SJSA1 (cell line): ENCODE measurements around the gene CELF6. TPM values are rescaled to one million over a fixed set of nuclear protein-coding genes. Genes with fewer than 3 reads are reported as not detected.

Source experiments
- DNase-seq, 2 experiments: peaks; one replicate each; pipeline ENCODE4 v3.0.0-alpha.2; 2015 to 2020; ENCODE audit warnings: low spot score in 2 of 2, low read depth in 1 of 2
- H3K27ac ChIP-seq: fragments of 250-450 bp; sonication (Bioruptor Pico); 2 replicates; pipeline ENCODE4 v1.5.1; 2020; ENCODE audit warnings: mild to moderate bottlenecking, moderate library complexity
- H3K27me3 ChIP-seq: fragments of 250-450 bp; sonication (Bioruptor Pico); replicated peaks from 2 replicates; pipeline ENCODE4 v1.5.1; 2020; ENCODE audit warnings: mild to moderate bottlenecking, moderate library complexity
- H3K36me3 ChIP-seq: fragments of 250-450 bp; sonication (Bioruptor Pico); 2 replicates; pipeline ENCODE4 v1.5.1; 2020; ENCODE audit warnings: mild to moderate bottlenecking
- H3K4me1 ChIP-seq: fragments of 250-450 bp; sonication (Bioruptor Pico); replicated peaks from 2 replicates; pipeline ENCODE4 v1.6.1; 2021; ENCODE audit warnings: mild to moderate bottlenecking
- H3K4me3 ChIP-seq: fragments of 250-450 bp; sonication (Bioruptor Pico); 2 replicates; pipeline ENCODE4 v1.5.1; 2020; ENCODE audit warnings: mild to moderate bottlenecking
- H3K9me3 ChIP-seq: fragments of 250-450 bp; sonication (Bioruptor Pico); replicated peaks from 2 replicates; pipeline ENCODE4 v1.5.1; 2020; ENCODE audit warnings: mild to moderate bottlenecking
- total RNA-seq: library from RNA; depleted of rRNA; stranded (reverse); fragments of >200 nt; shearing (Covaris generic); gene quantifications from 2 replicates; pipeline ENCODE4 v1.2.3, GENCODE V29; 2014

The CELF6 gene
- total RNA-seq, 1 experiment from 2014 or later = 0.08 TPM

DNA sequence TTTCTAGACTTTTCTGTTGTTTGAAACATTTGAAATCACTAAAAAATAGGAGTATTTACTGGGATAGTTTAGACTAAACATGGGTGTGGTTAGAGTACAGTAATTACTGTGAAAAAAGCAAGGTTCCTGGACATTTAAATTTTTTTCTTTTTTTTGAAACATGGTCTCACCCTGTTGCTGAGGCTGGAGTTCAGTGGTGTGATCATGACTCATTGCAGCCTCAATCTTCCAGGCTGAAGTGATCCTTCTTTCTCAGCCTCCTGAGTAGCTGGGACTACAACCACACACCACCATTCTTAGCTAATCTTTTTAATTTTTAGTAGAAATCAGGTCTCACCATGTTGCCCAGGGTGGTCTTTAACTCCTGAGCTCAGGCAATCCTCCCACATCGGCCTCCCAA, 20.4 kb upstream of the CELF6 start:
- Histone ChIP-seq H3K9me3 (no peaks in the 10 kb centered on the region), H3K27ac (peak overlapping the region; percentile 18; the same call in 1 of the 2 replicates), H3K4me1 (peaks cover 14% of the 10 kb centered on the region), H3K4me3 (no peak overlapping the region), H3K27me3 (no peaks in the 10 kb centered on the region), H3K36me3 (peaks cover 11% of the 10 kb centered on the region)
- no peak for DNase-seq

DNA sequence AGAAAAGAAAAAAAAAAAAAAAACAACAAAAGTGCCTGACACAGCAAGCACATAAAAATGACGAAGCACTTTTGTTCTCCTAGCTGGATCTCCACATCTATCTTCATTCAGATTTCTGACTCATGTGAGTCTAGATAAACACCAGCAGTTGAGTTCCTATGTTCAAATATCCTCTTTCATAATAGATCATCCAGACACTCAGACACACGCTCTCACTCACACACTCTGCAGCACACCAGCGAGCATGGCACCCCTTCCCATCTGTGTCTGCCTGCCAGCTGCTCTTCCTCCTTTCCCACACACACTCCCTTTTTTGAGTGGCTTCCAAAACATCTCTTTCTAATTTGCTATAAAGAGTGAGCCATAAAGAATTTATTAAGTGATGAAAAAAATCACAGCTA, 19.8 kb upstream of the CELF6 start:
- Histone ChIP-seq H3K36me3 (peaks cover 5% of the 10 kb centered on the region; the same call in 1 of the 2 replicates), H3K4me3 (no peak overlapping the region), H3K27ac (peak overlapping the region; percentile 18; the same call in 1 of the 2 replicates), H3K9me3 (no peaks in the 10 kb centered on the region), H3K4me1 (peaks cover 14% of the 10 kb centered on the region), H3K27me3 (no peaks in the 10 kb centered on the region)
- DNase-seq = peak in 1 of 2 experiments; percentile 66

DNA sequence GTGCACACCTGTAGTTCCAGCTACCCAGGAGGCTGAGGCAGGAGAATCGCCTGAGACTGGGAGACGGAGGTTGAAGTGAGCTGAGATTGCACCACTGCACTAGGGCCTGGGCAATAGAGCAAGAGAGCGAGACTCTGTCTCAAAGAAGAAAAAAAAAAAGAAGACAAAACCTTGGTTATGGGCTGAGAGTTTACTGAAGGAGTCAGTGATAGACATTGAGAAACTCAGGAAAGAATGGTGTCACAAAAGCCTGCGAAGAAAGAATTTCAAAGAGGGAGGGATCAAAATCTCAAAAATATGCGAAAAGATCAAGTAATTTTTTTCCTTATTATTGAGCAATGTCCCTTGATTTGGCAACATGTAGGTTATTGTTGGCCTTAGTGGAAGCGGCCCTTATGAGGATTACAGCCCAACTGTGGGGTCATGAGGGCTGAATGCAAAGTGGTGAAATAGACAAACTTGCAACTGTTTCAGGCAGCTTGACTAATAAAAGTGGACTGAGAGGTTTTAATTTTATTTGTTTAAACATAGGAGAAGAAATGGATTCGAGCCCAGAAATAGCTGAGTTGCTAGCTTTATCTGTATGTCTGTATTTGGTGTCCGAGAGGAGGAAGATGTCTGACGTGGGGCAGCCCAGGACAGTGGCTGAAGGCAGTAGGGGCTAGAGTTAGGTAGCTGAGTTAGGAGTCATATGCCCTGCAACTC, 18.8 kb upstream of the CELF6 start:
- H3K4me1 ChIP-seq = peaks cover 14% of the 10 kb centered on the region
- no peak overlapping the region for H3K27ac ChIP-seq
- no peak overlapping the region for H3K4me3 ChIP-seq
- H3K36me3 ChIP-seq = no peaks in the 10 kb centered on the region
- DNase-seq = no peak
- H3K9me3 ChIP-seq = no peaks in the 10 kb centered on the region
- H3K27me3 ChIP-seq = no peaks in the 10 kb centered on the region

GRCh38 chr15:72338148-72338547, 18.2 kb upstream of the CELF6 start:
- no peaks in the 10 kb centered on the region for H3K36me3 ChIP-seq
- no peak overlapping the region for H3K27ac ChIP-seq
- DNase-seq = no peak
- peaks cover 14% of the 10 kb centered on the region for H3K4me1 ChIP-seq
- H3K9me3 ChIP-seq = no peaks in the 10 kb centered on the region
- H3K4me3 ChIP-seq = no peak overlapping the region
- H3K27me3 ChIP-seq = no peaks in the 10 kb centered on the region

- Histone ChIP-seq H3K36me3 (no peaks in the 10 kb centered on the region), H3K27ac (no peak overlapping the region), H3K4me1 (peaks cover 9% of the 10 kb centered on the region), H3K4me3 (no peak overlapping the region), H3K27me3 (no peaks in the 10 kb centered on the region), H3K9me3 (no peaks in the 10 kb centered on the region)
- DNase-seq = no peak
Measured at GRCh38 chr15:72334842-72335241, 14.9 kb upstream of the CELF6 start.

DNA sequence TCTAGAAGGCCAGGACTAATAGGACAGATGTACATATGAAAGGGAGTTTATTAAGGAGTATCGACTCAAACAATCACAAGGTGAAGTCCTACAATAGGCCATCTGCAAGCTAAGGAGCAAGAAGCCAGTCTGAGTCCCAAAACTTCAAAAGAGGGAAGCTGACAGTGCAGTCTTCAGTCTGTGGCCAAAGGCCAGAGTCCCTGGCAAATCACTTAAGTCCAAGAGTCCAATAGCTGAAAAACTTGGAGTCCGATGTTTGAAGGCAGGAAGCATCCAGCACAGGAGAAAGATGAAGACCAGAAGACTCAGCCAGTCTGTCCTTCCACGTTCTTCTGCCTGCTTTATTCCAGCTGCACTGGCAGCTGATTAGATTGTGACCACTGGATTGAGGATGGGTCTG, 11.1 kb upstream of the CELF6 start:
- no peaks in the 10 kb centered on the region for H3K4me1 ChIP-seq
- no peak for DNase-seq
- H3K9me3 ChIP-seq = no peaks in the 10 kb centered on the region
- no peak overlapping the region for H3K27ac ChIP-seq
- H3K36me3 ChIP-seq = no peaks in the 10 kb centered on the region; the same call in 1 of the 2 replicates
- H3K27me3 ChIP-seq = no peaks in the 10 kb centered on the region
- H3K4me3 ChIP-seq = no peak overlapping the region

- H3K4me1 ChIP-seq = peaks cover 11% of the 10 kb centered on the region
- no peak overlapping the region for H3K27ac ChIP-seq
- H3K36me3 ChIP-seq = no peaks in the 10 kb centered on the region; the same call in 1 of the 2 replicates
- DNase-seq = no peak
- H3K9me3 ChIP-seq = peaks cover 3% of the 10 kb centered on the region; the same call in 1 of the 2 replicates
- H3K27me3 ChIP-seq = no peaks in the 10 kb centered on the region; the same call in 1 of the 2 replicates
- H3K4me3 ChIP-seq = no peak overlapping the region
Measured at GRCh38 chr15:72323752-72324151, 3.8 kb upstream of the CELF6 start.

DNA sequence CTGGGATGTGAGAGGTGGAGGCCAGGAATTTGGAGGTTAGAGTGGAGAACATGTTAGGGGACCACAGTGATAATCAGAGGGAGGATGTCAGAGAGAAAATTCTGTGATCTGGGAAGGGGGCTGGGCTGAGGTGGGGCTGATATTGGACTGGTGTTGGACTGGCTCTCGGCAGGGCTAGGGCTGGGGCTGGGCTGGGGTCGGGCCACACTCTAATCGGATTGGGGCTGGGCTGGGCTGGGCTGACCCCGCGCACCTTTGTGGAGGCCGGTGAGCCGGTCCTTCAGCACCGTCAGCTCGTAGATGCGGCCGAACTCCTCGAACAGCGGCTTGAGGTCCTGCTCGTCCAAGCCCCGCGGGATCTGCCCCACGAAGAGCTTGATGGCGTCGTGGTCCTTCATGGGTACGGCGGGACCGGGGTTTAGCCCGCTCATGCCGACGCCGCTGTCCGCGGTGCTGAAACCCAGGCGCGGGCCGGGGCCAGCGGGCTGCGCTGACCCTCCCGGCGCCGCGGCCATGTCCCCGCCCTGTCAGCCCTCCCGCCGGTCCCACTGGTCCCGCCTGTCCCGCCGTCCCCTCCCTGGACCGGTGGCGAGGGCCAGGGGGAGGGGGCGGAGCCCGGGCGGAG, 485 bp downstream of the CELF6 start:
- no peaks in the 10 kb centered on the region for H3K36me3 ChIP-seq
- peak overlapping the region; percentile 36 for H3K4me3 ChIP-seq
- peaks cover 11% of the 10 kb centered on the region for H3K4me1 ChIP-seq
- H3K9me3 ChIP-seq = peaks cover 3% of the 10 kb centered on the region; the same call in 1 of the 2 replicates
- no peak overlapping the region for H3K27ac ChIP-seq
- peak; percentile 18 to 67 for DNase-seq
- no peaks in the 10 kb centered on the region; the same call in 1 of the 2 replicates for H3K27me3 ChIP-seq

DNA sequence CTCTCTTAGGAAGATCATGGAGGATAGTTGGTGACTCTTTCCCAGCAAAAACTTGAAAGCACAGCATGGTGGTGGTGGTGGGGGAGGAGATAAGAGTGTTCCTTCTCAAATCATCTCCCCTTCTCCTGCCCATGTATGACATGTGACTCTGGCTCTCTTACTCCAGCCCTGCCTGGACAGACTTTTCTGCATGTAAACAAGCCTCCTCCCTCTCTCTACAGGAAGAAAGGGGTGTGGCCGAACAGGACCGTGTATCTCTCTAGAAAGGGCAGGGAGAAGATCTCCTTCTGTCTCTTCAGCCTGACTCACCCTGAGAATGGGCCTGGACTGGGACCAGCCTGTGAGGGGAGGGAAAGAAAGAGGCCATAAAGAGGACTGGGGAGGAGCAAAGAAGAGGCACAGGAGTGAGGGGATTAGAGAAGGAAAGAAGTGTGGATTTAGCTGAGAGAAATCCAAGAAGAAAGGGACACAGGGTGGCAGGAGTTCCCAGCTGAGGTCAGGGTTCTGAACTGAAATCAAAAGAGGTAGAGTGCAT, 1.5 kb downstream of the CELF6 start:
- peaks cover 11% of the 10 kb centered on the region for H3K4me1 ChIP-seq

GRCh38 chr15:72315706-72316370, 4.1 kb downstream of the CELF6 start:
- Histone ChIP-seq H3K4me3 (no peak overlapping the region), H3K4me1 (peaks cover 11% of the 10 kb centered on the region), H3K27ac (no peak overlapping the region), H3K27me3 (no peaks in the 10 kb centered on the region; the same call in 1 of the 2 replicates), H3K36me3 (no peaks in the 10 kb centered on the region), H3K9me3 (peaks cover 3% of the 10 kb centered on the region; the same call in 1 of the 2 replicates)
- DNase-seq = no peak

More for the DNA sequence above, 1.5 kb downstream of the CELF6 start:
- Histone ChIP-seq H3K4me3 (no peak overlapping the region), H3K36me3 (no peaks in the 10 kb centered on the region), H3K9me3 (peaks cover 3% of the 10 kb centered on the region; the same call in 1 of the 2 replicates), H3K27me3 (no peaks in the 10 kb centered on the region; the same call in 1 of the 2 replicates), H3K27ac (no peak overlapping the region)
- DNase-seq = no peak

- Histone ChIP-seq H3K4me1 (no peaks in the 10 kb centered on the region), H3K27ac (no peak overlapping the region)
Measured at GRCh38 chr15:72313881-72314280, 6.1 kb downstream of the CELF6 start.

DNA sequence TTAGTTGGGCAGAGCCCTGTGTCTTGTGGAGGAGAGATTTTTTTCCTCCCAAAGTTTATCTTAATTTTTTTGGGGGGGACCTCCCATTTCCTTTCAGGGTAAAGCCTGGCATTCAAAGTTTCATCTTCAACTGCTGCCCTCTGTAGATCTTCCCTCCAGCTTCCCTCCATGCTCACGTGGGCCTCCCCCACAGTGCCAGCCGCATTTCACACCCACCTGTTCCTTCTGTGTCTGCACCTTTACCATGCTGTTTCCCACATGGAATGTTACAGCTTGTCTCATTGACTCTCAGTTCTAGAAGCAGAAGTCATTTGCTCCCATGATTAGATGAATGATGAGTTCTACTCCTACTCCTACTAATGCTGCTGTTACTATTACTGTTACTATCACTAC, 6.5 kb downstream of the CELF6 start:
- DNase-seq = no peak
- Histone ChIP-seq H3K4me3 (no peak overlapping the region), H3K4me1 (no peaks in the 10 kb centered on the region), H3K9me3 (no peaks in the 10 kb centered on the region), H3K27me3 (no peaks in the 10 kb centered on the region), H3K36me3 (no peaks in the 10 kb centered on the region), H3K27ac (no peak overlapping the region)

More at GRCh38 chr15:72313881-72314280, 6.1 kb downstream of the CELF6 start:
- no peaks in the 10 kb centered on the region for H3K9me3 ChIP-seq
- H3K4me3 ChIP-seq = no peak overlapping the region
- H3K36me3 ChIP-seq = no peaks in the 10 kb centered on the region
- H3K27me3 ChIP-seq = no peaks in the 10 kb centered on the region
- DNase-seq = no peak

DNA sequence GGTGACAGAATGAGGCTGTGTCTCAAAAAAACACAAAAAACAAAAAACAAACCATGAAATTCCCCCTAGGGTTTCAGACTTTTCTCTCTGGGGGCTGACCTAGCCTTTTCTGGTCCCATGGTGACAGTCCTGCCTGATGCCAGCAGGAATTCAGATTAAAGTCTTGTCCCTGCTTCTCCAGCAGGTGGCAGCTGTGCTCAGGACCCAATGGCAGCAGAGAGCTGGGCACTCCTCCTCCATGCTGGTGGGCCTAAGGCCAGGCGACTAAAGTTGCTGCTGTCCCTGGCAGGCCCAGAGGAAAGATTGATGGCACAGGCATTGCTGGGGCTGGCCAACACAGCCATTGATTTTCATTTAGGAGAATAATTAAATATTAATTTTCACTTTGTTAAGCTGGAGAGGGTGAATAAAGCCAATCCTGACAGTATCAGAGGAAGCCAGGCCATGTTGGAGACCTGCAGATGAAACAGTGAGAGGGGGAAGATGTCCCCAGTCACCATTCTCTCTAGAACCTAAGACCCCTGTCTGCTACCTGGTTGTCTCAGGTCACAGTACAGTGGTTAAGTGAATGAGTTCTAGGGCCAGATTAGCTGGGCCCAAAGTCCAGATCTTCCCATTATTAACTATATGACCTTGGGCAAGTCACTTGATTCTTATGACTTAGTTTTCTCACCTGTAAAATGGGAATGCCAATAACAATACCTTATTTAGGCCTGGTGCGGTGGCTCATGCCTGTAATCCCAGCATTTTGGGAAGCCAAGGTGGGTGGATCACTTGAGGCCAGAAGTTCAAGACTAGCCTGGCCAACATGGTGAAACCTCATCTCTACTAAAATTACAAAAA, 7.1 kb downstream of the CELF6 start:
- Histone ChIP-seq H3K27ac (no peak overlapping the region), H3K4me1 (no peaks in the 10 kb centered on the region), H3K4me3 (no peak overlapping the region), H3K9me3 (no peaks in the 10 kb centered on the region), H3K27me3 (no peaks in the 10 kb centered on the region), H3K36me3 (no peaks in the 10 kb centered on the region)
- DNase-seq = peak; percentile 44 to 74
